ENCODE measurements around the gene CYTH2.
A peak's percentile ranks its signal among the peaks of the same experiment; 100 is the strongest.
"Not testable (repeated sequence)": the region's sequence is repeated elsewhere in the genome, so short reads cannot be mapped to it uniquely, and the experiment has no call there.

CYTH2 gene

GRCh38 chr19:48477067-48477685 lies 8.0 kb downstream of the CYTH2 start:
- DNase-seq (ENCODE audit: low read depth): no peak

GRCh38 chr19:48477698-48478338 lies 8.6 kb downstream of the CYTH2 start:
- DNase-seq (ENCODE audit: low read depth): no peak

GRCh38 chr19:48478339-48479256 lies 9.4 kb downstream of the CYTH2 start:
- DNase-seq (ENCODE audit: low read depth): no peak

GRCh38 chr19:48479686-48480085 lies 10.5 kb downstream of the CYTH2 start:
- no peak for DNase-seq (ENCODE audit: low read depth)

- DNase-seq (ENCODE audit: low read depth): no peak
Measured at GRCh38 chr19:48480183-48480557, 11.0 kb downstream of the CYTH2 start.

- DNase-seq (ENCODE audit: low read depth): peak; percentile 47
Measured at GRCh38 chr19:48480558-48481500, 11.7 kb downstream of the CYTH2 start.

GRCh38 chr19:48481846-48482639 lies 12.9 kb downstream of the CYTH2 start:
- no peak for DNase-seq (ENCODE audit: low read depth)

GRCh38 chr19:48483301-48483700 lies 14.1 kb downstream of the CYTH2 start:
- no peak for DNase-seq (ENCODE audit: low read depth)

- no peak for DNase-seq (ENCODE audit: low read depth)
Measured at GRCh38 chr19:48484247-48484893, 15.2 kb downstream of the CYTH2 start.

GRCh38 chr19:48484931-48485612 lies 15.9 kb downstream of the CYTH2 start:
- DNase-seq (ENCODE audit: low read depth): no peak

- DNase-seq (ENCODE audit: low read depth): not testable (repeated sequence)
Measured at GRCh38 chr19:48486706-48487105, 17.5 kb downstream of the CYTH2 start.

GRCh38 chr19:48487544-48487943 lies 18.4 kb downstream of the CYTH2 start:
- DNase-seq (ENCODE audit: low read depth): no peak

- no peak for DNase-seq (ENCODE audit: low read depth)
Measured at GRCh38 chr19:48487948-48488347, 18.8 kb downstream of the CYTH2 start.

- not testable (repeated sequence) for DNase-seq (ENCODE audit: low read depth)
Measured at GRCh38 chr19:48488478-48488877, 19.3 kb downstream of the CYTH2 start.

GRCh38 chr19:48489608-48490216 lies 20.5 kb downstream of the CYTH2 start:
- peak; percentile 85 for DNase-seq (ENCODE audit: low read depth)

GRCh38 chr19:48490981-48491792 lies 22.0 kb downstream of the CYTH2 start:
- DNase-seq (ENCODE audit: low read depth): peak; percentile 43

GRCh38 chr19:48491793-48492123 lies 22.6 kb downstream of the CYTH2 start:
- DNase-seq (ENCODE audit: low read depth): no peak

- peak; percentile 86 for DNase-seq (ENCODE audit: low read depth)
Measured at GRCh38 chr19:48492925-48493717, 24.0 kb downstream of the CYTH2 start.

Data from activated T-cell treated with anti-CD3 and anti-CD28 coated beads for 48 hours (primary cell).